Stimulated activated CD8-positive, alpha-beta memory T cell treated with anti-CD3 and anti-CD28 coated beads, Interleukin-15, amount 100 ng/mL, for 1 hour (primary cell): ENCODE data around the gene GAGE13.
A peak's percentile ranks its signal among the peaks of the same experiment; 100 is the strongest.
"Not testable (repeated sequence)": the region's sequence is repeated elsewhere in the genome, so short reads cannot be mapped to it uniquely, and the experiment has no call there.

Experiments used
- DNase-seq: peaks from one replicate; pipeline ENCODE4 v3.0.0-alpha.2; 2020; ENCODE audit warnings: low read depth

Gene GAGE13

GRCh38 chrX:49331282-49331681 is at the start of gene GAGE13:
GAGE13 (plus strand) TSS chrX:49331582; CDS start chrX:49332738, 1,156 bp downstream.
- not testable (repeated sequence) for DNase-seq

GRCh38 chrX:49282647-49283011 is 48.8 kb upstream of the GAGE13 start:
- DNase-seq, result no peak

- no peak for DNase-seq
Observed at GRCh38 chrX:49284212-49284611, 47.2 kb upstream of the GAGE13 start.

GRCh38 chrX:49286136-49286535 is 45.2 kb upstream of the GAGE13 start:
- no peak for DNase-seq

GRCh38 chrX:49286581-49286980 is 44.8 kb upstream of the GAGE13 start:
- DNase-seq, result no peak

GRCh38 chrX:49287665-49288064 is 43.7 kb upstream of the GAGE13 start:
- no peak for DNase-seq

GRCh38 chrX:49290215-49290614 is 41.2 kb upstream of the GAGE13 start:
- no peak for DNase-seq

GRCh38 chrX:49291615-49292337 is 39.6 kb upstream of the GAGE13 start:
- DNase-seq, result peak; percentile 43

GRCh38 chrX:49292400-49293362 is 38.7 kb upstream of the GAGE13 start:
- DNase-seq, result no peak

GRCh38 chrX:49299293-49299692 is 32.1 kb upstream of the GAGE13 start:
- not testable (repeated sequence) for DNase-seq

- no peak for DNase-seq
Observed at GRCh38 chrX:49300703-49301102, 30.7 kb upstream of the GAGE13 start.

GRCh38 chrX:49303346-49303745 is 28.0 kb upstream of the GAGE13 start, which contains the start of gene GAGE10:
GAGE10 (plus strand) TSS chrX:49303646; CDS start chrX:49304860, 1,214 bp downstream.
- no peak for DNase-seq

- not testable (repeated sequence) for DNase-seq
Observed at GRCh38 chrX:49307775-49308174, 23.6 kb upstream of the GAGE13 start.

- DNase-seq, result no peak
Observed at GRCh38 chrX:49308604-49309269, 22.6 kb upstream of the GAGE13 start.

- no peak for DNase-seq
Observed at GRCh38 chrX:49309401-49309981, 21.9 kb upstream of the GAGE13 start.

GRCh38 chrX:49310371-49310770 is 21.0 kb upstream of the GAGE13 start:
- no peak for DNase-seq

GRCh38 chrX:49312176-49312575 is 19.2 kb upstream of the GAGE13 start:
- DNase-seq, result no peak

- DNase-seq, result no peak
Observed at GRCh38 chrX:49316085-49316484, 15.3 kb upstream of the GAGE13 start.

- DNase-seq, result not testable (repeated sequence)
Observed at GRCh38 chrX:49321737-49322136, 9.6 kb upstream of the GAGE13 start, which contains the start of gene GAGE12J. GAGE12J (plus strand) TSS chrX:49322037; CDS start chrX:49323194, 1,157 bp downstream.

GRCh38 chrX:49322266-49322665 is 9.1 kb upstream of the GAGE13 start:
- not testable (repeated sequence) for DNase-seq

GRCh38 chrX:49323735-49324134 is 7.6 kb upstream of the GAGE13 start:
- not testable (repeated sequence) for DNase-seq

- not testable (repeated sequence) for DNase-seq
Observed at GRCh38 chrX:49330421-49330820, 961 bp upstream of the GAGE13 start.
